T-helper 2 cell (primary cell): ENCODE results near the gene SMARCD2.
"Not testable (repeated sequence)": the region's sequence is repeated elsewhere in the genome, so short reads cannot be mapped to it uniquely, and the experiment has no call there.

Experiments used
- DNase-seq, 5 experiments: peaks; one replicate each; pipeline versions ENCODE4 v3.0.0 to v3.0.0-alpha.2; 2012 to 2022

SMARCD2 gene

GRCh38 chr17:63798572-63799106 is 43.8 kb downstream of the SMARCD2 start:
- DNase-seq, result no peak

- DNase-seq, result not testable (repeated sequence)
Measured at GRCh38 chr17:63796375-63796774, 46.1 kb downstream of the SMARCD2 start.

- no peak for DNase-seq
Measured at GRCh38 chr17:63792055-63792729, 50.3 kb downstream of the SMARCD2 start.

- no peak for DNase-seq
Measured at GRCh38 chr17:63790057-63790456, 52.4 kb downstream of the SMARCD2 start.

GRCh38 chr17:63786971-63787711 is 55.3 kb downstream of the SMARCD2 start:
- DNase-seq, result no peak

GRCh38 chr17:63786117-63786516 is 56.4 kb downstream of the SMARCD2 start:
- DNase-seq, result no peak

- no peak for DNase-seq
Measured at GRCh38 chr17:63785556-63785955, 56.9 kb downstream of the SMARCD2 start.

- no peak for DNase-seq
Measured at GRCh38 chr17:63783522-63783921, 59.0 kb downstream of the SMARCD2 start.
